KMS-11 (cell line): ENCODE measurements around the gene TFCP2L1.
"Not testable (repeated sequence)": the region's sequence is repeated elsewhere in the genome, so short reads cannot be mapped to it uniquely, and the experiment has no call there.

Source experiments
- H2AFZ ChIP-seq: fragments of 200-600 bp; sonication (generic); 2 replicates; pipeline ENCODE4 v1.6.1; 2016; ENCODE audit warnings: antibody characterized with exemption, mixed run types, low read depth
- H3K27ac ChIP-seq: fragments of 200-600 bp; sonication (generic); 2 replicates; pipeline ENCODE4 v1.6.1; 2016; ENCODE audit warnings: mild to moderate bottlenecking, mixed run types
- H3K27me3 ChIP-seq: fragments of 200-600 bp; sonication (generic); 2 replicates; pipeline ENCODE4 v1.6.1; 2017; ENCODE audit warnings: mild to moderate bottlenecking, low read depth, mixed run types, moderate library complexity; ENCODE audit not compliant: insufficient read depth
- H3K36me3 ChIP-seq: fragments of 200-600 bp; sonication (generic); 2 replicates; pipeline ENCODE4 v1.6.1; 2017; ENCODE audit warnings: mild to moderate bottlenecking, mixed run types; ENCODE audit not compliant: insufficient read depth
- H3K4me1 ChIP-seq: fragments of 200-600 bp; sonication (generic); 2 replicates; pipeline ENCODE4 v1.6.1; 2016; ENCODE audit warnings: mild to moderate bottlenecking, low read depth, mixed run types; ENCODE audit not compliant: poor library complexity, severe bottlenecking
- H3K4me2 ChIP-seq: fragments of 200-600 bp; sonication (generic); 2 replicates; pipeline ENCODE4 v1.7.0; 2016; ENCODE audit warnings: mild to moderate bottlenecking, mixed run types
- H3K4me3 ChIP-seq: fragments of 200-600 bp; sonication (generic); IDR thresholded peaks from 2 replicates; pipeline ENCODE4 v1.6.1; 2017; ENCODE audit warnings: low read depth, low read length, mixed read lengths; ENCODE audit not compliant: insufficient read depth
- H3K79me2 ChIP-seq: fragments of 200-600 bp; sonication (generic); 2 replicates; pipeline ENCODE4 v1.6.1; 2016; ENCODE audit warnings: low read depth, mixed run types; ENCODE audit not compliant: insufficient read depth
- H3K9ac ChIP-seq: fragments of 200-600 bp; sonication (generic); 2 replicates; pipeline ENCODE4 v1.6.1; 2016; ENCODE audit warnings: mild to moderate bottlenecking, mixed run types
- H4K20me1 ChIP-seq: fragments of 200-600 bp; sonication (generic); 2 replicates; pipeline ENCODE4 v1.6.1; 2016; ENCODE audit warnings: mild to moderate bottlenecking, mixed run types; ENCODE audit not compliant: insufficient read depth
- TF ChIP-seq, protein P1 (sequence below): fragments of 200-600 bp; sonication (generic); conservative IDR thresholded peaks from 2 replicates; pipeline ENCODE4 v1.6.1; 2017; ENCODE audit warnings: low read depth, mild to moderate bottlenecking, antibody characterized with exemption, low read length, moderate library complexity, mixed read lengths

The TFCP2L1 gene, protein sequence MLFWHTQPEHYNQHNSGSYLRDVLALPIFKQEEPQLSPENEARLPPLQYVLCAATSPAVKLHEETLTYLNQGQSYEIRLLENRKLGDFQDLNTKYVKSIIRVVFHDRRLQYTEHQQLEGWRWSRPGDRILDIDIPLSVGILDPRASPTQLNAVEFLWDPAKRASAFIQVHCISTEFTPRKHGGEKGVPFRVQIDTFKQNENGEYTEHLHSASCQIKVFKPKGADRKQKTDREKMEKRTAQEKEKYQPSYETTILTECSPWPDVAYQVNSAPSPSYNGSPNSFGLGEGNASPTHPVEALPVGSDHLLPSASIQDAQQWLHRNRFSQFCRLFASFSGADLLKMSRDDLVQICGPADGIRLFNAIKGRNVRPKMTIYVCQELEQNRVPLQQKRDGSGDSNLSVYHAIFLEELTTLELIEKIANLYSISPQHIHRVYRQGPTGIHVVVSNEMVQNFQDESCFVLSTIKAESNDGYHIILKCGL

GRCh38 chr2:121284463-121285449 is at the start of gene TFCP2L1:
TSS of gene TFCP2L1 (minus strand) at chr2:121285202. CDS start at chr2:121285109, 93 bp downstream.
- TF ChIP-seq, protein P1, sequence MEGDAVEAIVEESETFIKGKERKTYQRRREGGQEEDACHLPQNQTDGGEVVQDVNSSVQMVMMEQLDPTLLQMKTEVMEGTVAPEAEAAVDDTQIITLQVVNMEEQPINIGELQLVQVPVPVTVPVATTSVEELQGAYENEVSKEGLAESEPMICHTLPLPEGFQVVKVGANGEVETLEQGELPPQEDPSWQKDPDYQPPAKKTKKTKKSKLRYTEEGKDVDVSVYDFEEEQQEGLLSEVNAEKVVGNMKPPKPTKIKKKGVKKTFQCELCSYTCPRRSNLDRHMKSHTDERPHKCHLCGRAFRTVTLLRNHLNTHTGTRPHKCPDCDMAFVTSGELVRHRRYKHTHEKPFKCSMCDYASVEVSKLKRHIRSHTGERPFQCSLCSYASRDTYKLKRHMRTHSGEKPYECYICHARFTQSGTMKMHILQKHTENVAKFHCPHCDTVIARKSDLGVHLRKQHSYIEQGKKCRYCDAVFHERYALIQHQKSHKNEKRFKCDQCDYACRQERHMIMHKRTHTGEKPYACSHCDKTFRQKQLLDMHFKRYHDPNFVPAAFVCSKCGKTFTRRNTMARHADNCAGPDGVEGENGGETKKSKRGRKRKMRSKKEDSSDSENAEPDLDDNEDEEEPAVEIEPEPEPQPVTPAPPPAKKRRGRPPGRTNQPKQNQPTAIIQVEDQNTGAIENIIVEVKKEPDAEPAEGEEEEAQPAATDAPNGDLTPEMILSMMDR = no peak
- Histone ChIP-seq H2AFZ (peak within 1 kb of the TSS; percentile 91), H3K4me3 (peak within 1 kb of the TSS; percentile 34), H4K20me1 (no peaks in the 10 kb centered on the region), H3K4me2 (peak within 1 kb of the TSS; percentile 39; the same call in 1 of the 2 replicates), H3K9ac (peak within 1 kb of the TSS; percentile 46; the same call in 1 of the 2 replicates), H3K4me1 (no peaks in the 10 kb centered on the region), H3K36me3 (no peaks in the 10 kb centered on the region), H3K27ac (no peak within 1 kb of the TSS), H3K79me2 (no peaks in the 10 kb centered on the region), H3K27me3 (no peaks in the 10 kb centered on the region)

DNA sequence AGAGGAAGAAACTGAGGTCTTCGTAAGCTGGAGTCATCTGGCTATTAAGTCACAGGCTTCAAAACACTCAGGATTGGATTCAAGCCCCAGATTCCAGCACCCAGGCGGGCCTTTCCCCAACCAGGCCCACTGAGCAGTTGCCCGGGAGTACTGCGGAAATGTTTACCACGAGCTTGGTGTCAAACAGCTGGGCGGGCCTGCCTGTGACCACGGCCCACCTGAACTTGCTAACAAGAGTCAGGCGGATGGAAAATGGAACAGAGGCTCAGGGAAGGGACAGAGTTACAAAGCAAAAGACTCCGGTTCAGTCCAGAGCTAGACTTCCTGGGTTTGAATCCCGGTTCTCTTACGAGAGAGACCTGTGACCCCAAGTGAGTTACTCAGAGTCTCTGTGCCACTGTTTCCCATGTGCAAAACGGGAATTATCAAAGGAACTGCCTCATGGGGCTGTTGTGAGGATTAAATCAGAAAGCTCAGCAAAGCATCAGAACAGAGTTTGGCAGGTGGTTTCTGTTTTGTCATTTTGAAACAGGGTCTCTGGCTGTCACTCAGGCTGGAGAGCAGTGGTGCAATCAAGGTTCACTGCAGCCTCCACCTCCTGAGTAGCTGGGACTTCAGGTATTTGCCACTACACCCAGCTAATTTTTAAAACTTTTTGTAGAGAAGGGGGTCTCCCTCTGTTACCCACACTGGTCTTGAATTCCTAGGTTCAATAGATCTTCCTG is 49.0 kb upstream of the TFCP2L1 start:
- Histone ChIP-seq H4K20me1 (no peaks in the 10 kb centered on the region), H3K36me3 (no peaks in the 10 kb centered on the region), H2AFZ (no peak overlapping the region), H3K9ac (no peak overlapping the region), H3K4me1 (no peaks in the 10 kb centered on the region), H3K27ac (no peak overlapping the region), H3K4me3 (no peak overlapping the region), H3K79me2 (no peaks in the 10 kb centered on the region), H3K4me2 (no peak overlapping the region), H3K27me3 (no peaks in the 10 kb centered on the region)
- TF ChIP-seq, protein P1 = no peak

- TF ChIP-seq, protein P1 = no peak
- Histone ChIP-seq H3K9ac (no peak overlapping the region), H3K27ac (no peak overlapping the region), H4K20me1 (no peaks in the 10 kb centered on the region), H3K4me2 (no peak overlapping the region), H2AFZ (no peak overlapping the region), H3K4me1 (no peaks in the 10 kb centered on the region), H3K27me3 (no peaks in the 10 kb centered on the region), H3K4me3 (no peak overlapping the region), H3K79me2 (no peaks in the 10 kb centered on the region), H3K36me3 (no peaks in the 10 kb centered on the region)
These were observed 48.2 kb upstream of the TFCP2L1 start for GRCh38 chr2:121333231-121333630.

- not testable (repeated sequence) for H3K4me2 ChIP-seq, H3K4me3 ChIP-seq, H3K9ac ChIP-seq, H3K36me3 ChIP-seq, H3K27me3 ChIP-seq, H2AFZ ChIP-seq, H3K4me1 ChIP-seq, H3K79me2 ChIP-seq, H3K27ac ChIP-seq, H4K20me1 ChIP-seq
These were observed 46.3 kb upstream of the TFCP2L1 start for GRCh38 chr2:121331324-121331723.
